HFF-Myc (cell line): ENCODE measurements around the gene FNDC3B.

Experiments
- DNase-seq: peaks from one replicate; pipeline ENCODE4 v3.0.0-alpha.2; 2011; ENCODE audit warnings: low read depth; ENCODE audit errors: extremely low read depth
- H3K4me3 ChIP-seq: replicated peaks from 2 replicates; pipeline ENCODE4 v1.5.1; 2011; ENCODE audit warnings: low read depth, mild to moderate bottlenecking, control low read depth, low read length
- TF ChIP-seq, protein P1 (sequence below): IDR thresholded peaks from 2 replicates; pipeline ENCODE4 v1.5.1; 2012; ENCODE audit warnings: mild to moderate bottlenecking, low read depth, low read length, control low read depth; ENCODE audit errors: missing control alignments

Gene FNDC3B

DNA sequence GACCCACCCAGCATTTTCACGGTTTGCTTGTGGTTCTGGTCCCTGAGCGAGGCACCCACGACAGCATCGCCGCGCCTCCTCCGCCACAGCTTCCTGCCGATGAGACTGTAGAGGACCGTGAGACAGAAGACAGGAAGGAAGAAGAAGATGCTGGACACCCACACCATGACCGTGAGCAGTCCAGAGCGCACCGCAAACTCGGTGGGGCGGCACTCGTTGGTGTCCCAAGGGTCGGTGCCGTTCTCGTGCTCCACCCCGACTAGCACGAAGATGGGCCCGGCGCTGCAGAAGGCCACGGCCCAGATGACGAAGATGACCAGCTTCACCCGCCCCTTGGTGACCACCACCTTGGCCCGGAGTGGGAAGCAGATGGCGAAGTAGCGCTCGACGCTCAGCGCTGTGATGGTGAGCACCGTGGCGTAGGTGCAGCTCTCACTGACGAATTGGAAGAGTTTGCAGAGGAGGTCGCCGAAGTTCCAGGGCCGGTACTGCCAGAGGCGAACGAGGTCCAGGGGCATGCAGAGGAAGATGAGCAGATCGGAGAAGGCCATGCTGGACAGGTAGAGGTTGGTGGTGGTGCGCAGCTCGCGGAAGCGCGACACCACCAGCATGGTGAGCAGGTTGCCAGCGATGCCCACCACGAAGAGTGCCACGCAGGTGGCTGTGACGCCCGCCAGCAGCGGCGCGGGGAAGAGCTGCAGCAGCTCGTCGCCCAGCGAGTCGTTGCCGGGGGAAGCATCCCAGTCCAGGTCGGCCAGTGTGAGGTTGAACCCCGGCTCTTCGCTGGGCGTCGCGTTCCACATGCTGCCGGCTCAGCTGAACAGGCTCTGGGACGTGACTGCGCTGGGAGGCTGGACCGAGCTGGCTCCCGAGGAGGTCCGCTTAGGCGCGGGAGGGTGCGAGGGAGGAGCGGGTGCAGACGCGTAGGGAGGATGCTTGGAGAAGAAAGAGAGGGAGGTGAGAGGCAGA lies 408.5 kb downstream of the FNDC3B start, which contains the start of gene GHSR:
GHSR (minus strand) TSS at position 846 of the 969 bp plus-strand sequence; CDS start at position 803, 43 bp downstream.
- DNase-seq: no peak
- TF ChIP-seq, protein P1, sequence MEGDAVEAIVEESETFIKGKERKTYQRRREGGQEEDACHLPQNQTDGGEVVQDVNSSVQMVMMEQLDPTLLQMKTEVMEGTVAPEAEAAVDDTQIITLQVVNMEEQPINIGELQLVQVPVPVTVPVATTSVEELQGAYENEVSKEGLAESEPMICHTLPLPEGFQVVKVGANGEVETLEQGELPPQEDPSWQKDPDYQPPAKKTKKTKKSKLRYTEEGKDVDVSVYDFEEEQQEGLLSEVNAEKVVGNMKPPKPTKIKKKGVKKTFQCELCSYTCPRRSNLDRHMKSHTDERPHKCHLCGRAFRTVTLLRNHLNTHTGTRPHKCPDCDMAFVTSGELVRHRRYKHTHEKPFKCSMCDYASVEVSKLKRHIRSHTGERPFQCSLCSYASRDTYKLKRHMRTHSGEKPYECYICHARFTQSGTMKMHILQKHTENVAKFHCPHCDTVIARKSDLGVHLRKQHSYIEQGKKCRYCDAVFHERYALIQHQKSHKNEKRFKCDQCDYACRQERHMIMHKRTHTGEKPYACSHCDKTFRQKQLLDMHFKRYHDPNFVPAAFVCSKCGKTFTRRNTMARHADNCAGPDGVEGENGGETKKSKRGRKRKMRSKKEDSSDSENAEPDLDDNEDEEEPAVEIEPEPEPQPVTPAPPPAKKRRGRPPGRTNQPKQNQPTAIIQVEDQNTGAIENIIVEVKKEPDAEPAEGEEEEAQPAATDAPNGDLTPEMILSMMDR: no peak
- H3K4me3 ChIP-seq: no peak within 1 kb of the TSS

DNA sequence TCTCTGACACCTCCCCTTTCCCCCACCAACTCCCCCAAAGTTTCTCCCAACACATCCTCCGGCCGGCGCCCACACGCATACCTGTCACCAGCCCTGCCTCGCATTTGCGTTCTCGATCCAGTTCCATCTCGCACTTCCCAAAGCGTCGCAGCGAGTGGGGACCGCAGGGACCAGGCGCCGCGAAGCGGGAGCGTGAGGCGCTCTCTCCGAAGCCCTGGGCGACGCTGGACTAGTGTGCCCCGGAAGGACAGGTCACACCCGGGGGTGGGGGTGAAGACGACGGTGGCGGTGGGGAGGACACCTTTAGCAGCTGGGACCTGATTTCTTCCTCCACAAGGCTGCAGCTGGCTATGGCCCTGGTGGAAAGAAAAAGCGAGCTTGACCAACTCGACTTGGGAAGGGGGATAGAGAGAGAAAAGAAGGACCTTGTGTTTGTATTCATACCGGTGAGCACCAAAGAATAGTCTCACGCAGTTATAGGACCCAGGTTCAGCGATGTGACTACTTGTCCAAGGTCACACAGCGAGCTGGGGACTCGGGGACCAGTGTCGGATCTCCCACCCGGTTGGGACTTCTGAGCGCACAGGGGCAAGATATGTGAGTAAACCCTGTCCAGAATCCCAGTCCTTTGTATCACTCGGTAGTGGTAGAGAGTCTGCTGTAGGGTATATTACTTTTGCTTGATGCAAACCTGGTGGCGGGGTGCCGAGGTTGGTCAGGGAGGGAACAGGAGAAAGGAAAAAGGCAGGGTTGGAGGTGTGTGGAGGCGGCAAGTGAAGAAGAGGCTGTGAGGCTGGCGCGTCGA lies 409.5 kb downstream of the FNDC3B start:
- TF ChIP-seq, protein P1: no peak
- no peak overlapping the region for H3K4me3 ChIP-seq
- DNase-seq: no peak

DNA sequence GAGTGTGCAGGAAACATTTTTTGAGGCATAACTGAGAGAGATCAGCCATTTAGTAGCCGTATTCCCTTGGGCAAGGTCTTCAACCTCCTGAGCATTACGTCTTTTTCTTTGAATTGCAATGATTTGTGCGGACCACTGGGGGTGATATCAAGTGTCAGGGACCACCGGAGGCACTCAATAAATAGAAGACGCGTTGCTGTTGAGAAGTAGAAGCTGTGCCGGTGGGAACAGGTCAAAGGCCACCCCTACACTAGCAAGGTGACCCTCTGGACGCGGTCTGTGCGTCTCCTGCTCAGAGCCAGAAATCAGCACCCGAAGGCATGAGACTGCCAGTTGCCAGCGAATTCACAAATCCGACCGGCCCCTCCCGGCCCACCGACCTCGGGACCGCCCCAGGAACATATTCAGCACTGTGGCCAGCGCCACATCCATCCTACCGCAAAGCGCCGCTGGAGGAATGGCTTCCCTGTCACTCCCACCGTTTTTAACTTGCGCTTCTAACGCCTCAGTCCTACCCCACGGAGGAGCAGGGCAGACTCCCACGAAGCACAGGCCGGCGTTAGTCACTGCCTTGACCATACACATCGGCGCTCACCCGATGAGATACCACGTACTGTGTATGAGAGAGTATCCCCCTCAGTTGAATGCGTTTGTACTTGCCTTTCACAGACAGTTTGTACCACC lies 410.2 kb downstream of the FNDC3B start:
- TF ChIP-seq, protein P1: no peak
- H3K4me3 ChIP-seq: no peak overlapping the region
- DNase-seq: no peak
